NCI-H226 (cell line): ENCODE measurements around the gene MALRD1.
A peak's percentile ranks its signal among the peaks of the same experiment; 100 is the strongest.
"Not testable (repeated sequence)": the region's sequence is repeated elsewhere in the genome, so short reads cannot be mapped to it uniquely, and the experiment has no call there.

Experiments
- DNase-seq: peaks from one replicate; pipeline ENCODE4 v3.0.0-alpha.2; 2015

Gene MALRD1

DNA sequence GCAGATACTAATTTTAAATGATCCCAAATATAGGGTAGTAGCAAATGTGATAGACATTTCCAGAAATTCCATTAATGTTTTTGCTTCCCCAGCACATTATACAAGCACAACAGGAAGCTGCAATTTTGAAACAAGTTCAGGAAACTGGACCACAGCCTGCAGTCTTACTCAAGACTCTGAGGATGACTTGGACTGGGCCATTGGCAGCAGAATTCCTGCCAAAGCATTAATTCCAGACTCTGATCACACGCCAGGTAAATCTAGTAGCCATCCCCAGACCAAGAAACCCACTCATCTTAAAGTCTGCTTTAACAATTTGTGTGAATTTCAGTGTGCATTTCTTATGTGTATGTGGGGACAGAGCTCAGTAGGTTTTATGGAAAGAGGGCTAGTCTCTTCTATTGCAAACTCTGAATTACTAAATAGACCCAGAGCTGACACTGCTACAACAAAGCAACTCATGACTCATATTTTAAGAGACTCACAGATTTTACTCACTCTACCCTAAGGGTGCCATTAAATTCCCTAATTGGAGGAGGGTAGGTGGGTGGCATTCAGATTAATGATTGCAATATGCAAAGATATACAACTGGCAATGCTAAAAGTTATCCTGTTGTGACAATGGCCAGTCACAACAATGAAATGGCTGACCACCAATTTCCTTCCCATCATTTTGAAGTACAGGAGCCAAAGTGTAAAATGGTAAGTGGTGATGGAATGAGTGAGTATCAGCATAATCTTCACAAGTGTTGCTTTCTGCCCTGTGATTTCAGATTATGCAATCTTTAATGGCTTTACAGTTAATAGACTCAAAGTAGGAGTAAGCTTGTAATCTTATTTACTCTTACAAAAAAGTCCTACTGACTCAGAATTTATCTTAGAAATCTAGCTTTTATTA, 450.0 kb downstream of the MALRD1 start:
- peak; percentile 38 for DNase-seq

DNA sequence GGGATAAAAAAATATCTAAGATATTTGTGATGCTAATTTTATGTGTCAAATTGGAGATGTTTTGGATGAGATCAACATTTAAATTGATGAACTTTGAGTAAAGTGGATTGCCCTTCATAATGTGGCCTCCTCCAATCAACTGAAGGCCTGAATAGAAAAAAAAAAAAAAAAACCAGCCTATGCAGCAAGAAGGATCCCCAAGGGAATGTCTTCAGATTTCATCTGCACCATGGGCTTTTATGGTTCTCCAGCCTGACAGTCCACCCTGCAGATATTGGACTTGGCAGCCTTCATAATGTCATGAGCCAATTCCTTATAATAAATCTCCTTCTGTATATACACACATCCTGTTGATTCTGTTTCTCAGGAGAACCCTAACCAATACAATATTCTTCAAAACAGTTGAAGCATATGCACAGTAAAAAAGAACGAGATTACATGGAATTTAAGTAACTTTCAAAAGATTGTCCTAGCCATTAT, 450.7 kb downstream of the MALRD1 start:
- DNase-seq: no peak

DNA sequence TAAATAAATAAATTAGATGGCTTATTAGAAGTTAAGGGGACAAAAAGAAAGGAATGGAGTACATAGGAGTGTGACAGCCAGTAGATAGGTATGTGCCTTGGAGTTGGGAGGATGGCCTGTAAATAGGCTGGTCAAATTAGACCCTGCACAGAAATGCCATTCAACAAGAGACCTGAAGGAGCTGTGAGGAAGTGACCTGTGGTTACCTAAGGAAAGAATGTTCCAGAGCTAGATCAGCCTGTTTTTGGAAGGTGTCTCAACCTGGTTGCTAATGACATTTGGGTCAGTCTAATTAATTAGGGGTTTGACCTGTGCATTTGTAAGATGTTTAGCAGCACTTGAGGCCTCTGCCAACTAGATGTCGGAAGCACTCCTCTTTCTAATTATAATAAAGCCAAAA, 452.4 kb downstream of the MALRD1 start:
- no peak for DNase-seq

DNA sequence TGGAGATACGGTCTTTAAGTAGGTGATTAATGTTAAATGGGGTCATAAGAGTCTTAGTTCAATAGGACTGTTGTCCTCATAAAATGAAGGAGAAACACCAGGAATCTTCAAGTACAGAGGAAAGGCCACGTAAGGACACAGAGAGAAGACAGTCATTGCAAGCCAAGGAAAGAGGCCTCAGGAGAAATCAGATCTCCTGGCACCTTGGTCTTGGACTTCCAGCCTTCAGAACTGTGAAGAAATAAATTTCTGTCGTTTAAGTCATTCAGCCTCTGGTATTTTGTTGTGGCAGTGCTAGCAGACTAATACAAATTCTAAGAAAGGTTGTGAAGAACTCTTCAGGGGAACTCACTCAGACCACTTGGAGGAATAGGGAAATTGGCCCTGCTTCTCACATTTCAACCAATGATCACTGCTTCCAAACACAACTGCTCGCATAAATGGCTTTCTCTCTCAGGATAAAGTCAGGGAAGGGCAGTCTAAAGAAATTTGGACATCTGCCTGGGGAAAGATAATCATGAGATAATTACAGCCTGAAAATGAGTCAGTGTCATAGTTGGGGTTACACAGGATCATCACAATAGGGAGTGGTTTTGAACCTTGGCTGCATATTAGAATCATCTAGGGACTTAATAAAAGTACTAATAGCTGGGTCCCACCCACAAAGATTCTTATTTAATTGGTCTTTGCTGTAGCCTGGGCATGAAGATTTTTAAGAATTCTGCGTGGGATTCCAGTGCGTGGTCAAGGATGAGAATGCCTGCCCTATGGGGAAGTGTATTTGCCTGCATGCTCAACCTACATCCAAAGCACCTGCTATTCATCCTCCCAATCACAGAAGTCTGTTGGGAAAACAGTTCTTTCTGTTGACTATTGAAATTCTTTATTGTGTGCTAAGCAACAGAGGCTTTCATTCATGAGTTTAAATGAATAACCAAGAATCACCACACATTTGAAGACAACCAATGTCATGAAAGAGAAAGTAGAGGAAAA, 457.0 kb downstream of the MALRD1 start:
- no peak for DNase-seq

DNA sequence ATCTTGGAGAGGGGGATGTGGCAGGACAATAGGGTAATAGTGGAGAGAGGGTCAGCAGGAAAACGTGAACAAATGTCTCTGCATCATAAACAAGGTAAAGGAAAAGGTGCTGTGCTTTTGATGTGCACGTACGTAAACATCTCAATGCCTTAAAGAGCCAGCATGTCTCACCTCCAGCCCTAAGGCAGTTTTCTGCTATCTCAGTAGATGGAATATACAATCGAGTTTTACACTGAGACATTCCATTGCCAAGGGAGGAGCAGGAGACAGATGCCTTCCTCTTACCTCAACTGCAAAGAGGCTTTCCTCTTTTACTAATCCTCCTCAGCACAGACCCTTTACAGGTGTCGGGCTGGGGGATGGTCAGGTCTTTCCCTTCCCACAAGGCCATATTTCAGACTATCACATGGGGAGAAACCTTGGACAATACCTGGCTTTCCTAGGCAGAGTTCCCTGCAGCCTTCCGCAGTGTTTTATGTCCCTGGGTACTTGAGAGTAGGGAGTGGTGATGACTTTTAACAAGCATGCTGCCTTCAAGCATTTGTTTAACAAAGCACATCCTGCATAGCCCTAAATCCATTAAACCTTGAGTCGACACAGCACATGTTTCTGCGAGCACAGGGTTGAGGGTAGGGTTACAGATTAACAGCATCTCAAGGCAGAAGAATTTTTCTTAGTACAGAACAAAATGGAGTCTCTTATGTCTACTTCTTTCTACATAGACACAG, 461.6 kb downstream of the MALRD1 start:
- DNase-seq: not testable (repeated sequence)

DNA sequence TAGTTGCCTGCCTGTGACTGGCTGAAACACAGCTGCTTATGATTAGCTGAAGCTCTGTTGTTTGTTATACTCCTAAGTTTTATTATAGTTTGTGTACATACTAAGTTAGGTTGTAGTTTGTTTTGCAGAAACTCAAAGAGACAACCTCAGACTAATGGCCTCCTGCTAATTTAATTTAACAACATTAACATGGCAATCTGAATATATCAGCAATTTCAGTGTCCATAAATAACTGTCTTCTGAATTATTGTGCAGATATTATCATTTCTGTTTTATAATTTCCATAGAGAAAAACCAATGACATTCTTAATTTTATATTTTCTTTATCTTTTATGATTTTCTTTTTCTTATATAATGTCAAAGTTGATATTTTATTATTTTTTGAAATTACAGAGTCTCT, 469.5 kb downstream of the MALRD1 start:
- DNase-seq: no peak

DNA sequence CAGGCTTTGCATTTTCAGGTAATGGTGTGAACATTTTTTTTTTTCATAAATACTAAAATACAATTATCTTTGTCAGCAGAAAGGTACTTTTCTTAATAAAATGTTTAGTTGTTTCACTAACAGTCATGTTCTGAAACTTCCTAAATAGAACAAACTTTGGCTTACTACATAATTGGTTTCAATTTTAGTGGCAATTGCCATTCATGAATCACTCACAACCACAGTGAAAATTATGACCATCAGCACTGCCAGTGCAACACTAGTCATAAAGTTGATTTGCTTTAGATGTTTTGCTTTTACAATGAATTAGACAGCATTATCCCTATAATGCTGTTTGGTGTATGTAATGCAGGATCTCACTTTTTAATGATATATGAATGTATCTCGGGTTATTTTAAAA, 470.0 kb downstream of the MALRD1 start:
- no peak for DNase-seq

DNA sequence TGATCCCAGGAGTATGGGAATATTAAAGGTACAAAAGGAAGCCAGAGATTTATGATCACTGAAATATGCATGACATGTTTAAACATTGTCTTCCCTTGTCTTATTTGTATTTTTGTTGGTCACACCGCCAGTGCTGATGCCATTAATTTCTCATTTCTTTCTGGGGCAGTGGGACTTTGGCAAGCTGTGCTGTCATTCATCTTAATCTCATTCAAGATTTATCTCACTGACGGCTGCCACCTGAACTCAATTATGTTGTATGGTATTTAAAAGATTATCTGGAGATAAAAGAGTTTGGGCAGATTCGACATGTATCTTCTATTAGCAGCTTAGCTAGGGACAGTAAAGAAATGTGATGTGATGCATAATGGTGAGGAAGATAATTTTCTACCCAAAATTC, 482.7 kb downstream of the MALRD1 start:
- DNase-seq: no peak

DNA sequence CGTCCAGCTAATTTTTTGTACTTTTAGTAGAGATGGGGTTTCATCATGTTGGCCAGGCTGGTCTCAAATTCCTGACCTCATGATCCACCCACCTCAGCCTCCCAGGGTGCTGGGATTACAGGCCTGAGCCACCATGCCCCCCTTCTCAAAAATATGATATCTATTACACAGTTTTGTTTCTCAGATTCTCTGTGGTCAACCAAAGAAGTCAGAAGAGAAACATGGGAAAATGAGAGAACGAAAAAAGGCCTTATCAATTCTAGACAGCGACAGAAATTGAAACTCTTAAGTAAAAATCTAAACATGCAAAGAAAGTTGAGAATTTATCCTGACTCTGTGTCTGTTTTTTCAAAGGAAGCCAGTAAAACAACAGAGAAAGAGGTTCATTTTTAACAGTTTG, 483.8 kb downstream of the MALRD1 start:
- no peak for DNase-seq

DNA sequence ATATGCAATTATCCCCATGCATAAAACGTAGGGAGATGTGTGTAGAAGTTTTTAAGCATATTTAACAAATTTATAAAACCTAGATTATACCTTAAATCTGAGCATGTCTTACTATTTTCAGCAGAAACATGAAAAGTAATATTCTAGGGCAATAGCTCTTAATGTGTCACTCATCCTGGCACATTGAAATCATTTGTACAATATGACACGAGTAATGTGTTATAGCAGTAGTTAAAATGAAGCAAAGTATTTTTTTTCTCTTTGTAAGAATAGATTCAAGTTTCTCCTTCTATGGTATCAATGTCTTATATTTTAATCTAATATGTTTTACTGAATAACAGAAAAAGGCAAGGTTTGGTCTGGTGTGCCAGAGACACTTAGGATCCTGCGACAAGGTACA, 492.7 kb downstream of the MALRD1 start:
- DNase-seq: no peak

DNA sequence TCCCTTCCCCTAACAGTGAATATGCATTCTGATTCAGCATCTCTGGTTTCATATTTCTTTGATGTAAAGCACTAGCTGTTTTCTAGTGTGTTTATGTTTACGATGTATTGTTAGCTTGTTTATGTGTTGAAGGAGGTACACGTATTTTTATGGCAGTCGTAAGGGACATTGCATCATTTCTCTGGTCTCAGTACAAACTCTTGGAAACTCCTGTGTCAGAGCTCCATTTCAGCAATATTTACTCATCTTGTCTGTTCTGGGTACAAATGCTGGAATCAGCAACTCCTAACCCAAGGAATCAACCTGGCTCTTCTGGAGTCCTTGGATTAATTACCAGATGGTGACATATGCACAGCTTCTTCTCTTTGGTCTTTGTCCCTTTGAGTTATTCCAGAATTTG, 497.6 kb downstream of the MALRD1 start:
- no peak for DNase-seq

DNA sequence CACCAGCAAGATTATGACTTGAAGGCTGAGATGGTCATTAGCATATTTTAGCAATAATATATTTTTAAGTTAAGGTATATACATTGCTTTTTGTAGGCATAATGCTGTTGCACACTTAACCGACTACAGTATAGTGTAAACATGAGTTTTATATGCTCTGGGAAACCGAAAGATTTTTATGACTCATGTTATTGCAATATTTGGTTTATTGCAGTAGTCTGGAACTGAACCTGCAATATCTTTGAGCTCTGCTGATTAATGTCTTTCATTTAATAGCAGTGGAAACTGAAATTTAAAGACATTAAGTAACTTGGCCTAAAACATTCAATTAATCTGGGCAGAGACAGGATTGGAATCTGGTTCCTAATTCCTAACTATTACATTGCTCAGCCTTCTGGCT, 500.9 kb downstream of the MALRD1 start:
- no peak for DNase-seq

DNA sequence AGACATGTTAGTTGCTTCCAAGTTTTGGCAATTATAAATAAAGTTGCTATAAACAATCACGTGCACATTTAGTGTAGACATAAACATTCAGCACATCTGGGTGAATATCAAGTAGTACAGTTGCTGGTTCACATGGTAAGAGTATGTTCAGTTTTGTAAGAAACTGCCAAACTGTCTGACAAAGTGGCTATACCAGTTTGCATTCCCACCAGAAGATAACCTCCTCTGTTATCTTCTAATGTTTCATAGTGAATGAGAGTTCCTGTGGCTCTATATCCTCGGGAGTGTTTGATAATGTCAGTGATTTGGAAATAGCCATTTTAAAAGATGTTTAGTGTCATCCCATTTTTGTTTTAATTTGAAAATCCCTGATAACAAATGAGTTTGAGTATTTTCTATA, 508.1 kb downstream of the MALRD1 start:
- DNase-seq: no peak

DNA sequence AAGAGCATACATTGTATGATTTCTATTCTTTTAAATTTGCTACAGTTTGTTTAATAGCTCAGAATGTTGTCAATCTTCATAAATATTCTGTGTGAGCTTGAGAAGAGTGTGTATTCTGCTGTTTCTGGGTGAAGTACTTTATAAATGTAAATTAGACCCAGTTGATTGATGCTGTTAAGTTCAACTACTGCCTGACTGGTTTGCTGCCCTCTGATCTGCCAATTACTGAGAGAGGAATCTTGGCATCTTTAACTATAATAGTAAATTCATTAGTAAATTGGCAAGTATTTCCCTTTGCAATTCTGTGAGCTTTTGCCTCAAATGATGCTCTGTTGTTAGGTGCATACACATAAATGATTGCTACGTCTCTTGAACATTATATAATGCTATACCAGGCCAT, 512.6 kb downstream of the MALRD1 start:
- DNase-seq: no peak

DNA sequence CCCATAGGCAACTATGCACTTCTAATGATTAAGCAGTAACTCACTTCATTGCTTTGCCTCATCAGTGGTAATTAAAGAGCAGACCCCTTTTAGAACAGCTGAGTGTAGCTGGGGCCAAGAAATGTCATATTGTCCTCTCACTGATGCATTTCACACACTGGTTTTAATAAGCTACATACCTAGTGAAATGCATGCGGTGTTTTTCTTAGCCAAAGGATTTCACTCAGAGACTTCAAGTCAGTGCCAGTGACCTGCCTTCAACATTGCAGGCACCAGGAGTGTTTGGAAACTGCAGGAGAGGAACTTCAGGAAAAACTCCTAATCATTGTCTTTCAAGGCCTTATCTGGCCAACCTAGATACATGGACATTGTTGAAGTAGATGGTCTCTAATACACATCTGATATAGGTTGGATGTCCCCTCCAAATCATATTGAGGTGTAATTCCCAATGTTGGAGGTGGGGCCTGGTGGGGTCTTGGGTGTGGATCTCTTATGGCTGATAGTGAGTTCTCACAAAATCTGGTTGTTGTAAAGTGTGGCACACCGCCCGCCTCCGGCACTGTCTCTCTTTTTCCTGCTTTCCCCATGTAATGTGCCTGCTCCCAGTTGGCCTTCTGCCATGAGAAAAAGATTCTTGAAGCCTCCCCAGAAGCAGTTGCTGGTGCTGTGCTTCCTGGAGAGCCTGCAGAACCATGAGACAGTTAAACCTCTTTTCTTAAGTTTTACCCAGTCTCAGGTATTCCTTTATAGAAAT, 515.0 kb downstream of the MALRD1 start:
- DNase-seq: no peak

DNA sequence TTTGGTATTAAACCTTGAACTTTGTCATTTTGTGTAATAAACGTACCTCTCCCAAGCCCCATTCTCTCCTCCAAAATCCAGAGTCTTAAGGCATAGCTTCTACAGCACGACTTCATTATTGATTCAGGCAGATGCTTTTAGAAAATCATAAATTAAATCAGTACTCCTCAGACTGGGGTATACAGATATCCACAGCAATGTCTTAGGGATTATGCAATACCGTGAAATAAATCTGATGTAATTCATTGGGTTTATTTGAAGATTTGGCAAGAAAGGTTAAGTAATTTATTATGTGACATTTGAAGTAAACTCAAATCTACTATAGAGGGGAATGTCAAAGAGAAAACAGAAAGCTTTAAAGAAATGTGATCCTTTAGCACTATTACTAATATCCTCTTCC, 521.5 kb downstream of the MALRD1 start:
- no peak for DNase-seq

DNA sequence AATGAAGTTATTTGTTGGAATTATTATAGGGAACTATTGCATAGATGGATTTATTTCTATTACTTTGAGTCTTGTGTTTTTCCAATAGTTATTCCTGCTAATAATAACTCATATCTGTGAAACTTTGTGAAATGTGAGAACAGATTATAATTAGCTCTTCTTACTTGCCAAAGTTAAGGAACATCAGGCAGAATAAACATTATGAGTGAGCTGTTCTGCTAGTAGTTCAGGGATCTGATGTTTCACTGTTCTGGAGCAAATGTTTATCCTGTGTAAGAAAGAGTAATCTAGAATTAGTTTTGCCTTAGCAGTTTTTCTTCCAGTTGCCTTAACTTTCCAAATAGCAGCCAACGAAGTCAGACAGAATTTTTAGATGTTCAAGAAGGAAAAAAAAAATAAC, 522.4 kb downstream of the MALRD1 start:
- DNase-seq: no peak

DNA sequence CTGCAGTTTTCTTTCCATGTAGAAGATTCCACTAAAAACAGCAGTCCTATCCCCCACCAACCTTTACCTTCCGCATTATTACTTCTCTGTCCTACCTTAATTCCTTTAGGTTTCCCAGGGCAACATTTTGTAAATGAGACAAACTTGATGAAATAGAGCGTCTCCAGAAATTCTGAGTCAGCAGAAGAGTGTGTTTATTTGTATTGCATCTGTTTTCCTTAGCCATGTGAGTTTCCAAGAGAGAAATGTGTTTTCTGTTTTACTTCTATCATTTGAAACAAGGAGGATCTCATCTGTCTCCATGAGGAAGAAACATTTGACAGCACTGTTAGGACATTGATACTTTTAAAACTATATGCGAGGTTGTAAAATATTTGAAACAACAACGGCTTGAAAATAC, 523.5 kb downstream of the MALRD1 start:
- no peak for DNase-seq

DNA sequence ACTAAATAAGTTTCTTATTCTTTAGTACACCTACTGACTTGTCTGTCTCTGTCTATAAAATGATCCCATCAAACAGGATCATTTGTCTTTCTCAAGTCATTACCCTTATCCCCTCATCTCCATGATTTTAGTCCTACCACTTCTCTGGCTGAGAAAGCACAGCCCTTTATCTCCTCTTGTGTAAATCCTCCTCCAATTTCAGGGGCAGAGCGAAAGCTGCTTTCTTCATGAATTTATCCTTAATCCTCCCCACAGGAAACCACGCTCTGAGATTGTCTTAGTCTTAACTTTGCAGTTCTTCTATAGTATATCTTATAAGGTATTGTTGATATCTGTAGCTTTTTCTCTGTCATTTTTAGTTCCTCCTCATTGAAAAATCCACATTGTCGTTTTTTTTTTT, 528.0 kb downstream of the MALRD1 start:
- no peak for DNase-seq

DNA sequence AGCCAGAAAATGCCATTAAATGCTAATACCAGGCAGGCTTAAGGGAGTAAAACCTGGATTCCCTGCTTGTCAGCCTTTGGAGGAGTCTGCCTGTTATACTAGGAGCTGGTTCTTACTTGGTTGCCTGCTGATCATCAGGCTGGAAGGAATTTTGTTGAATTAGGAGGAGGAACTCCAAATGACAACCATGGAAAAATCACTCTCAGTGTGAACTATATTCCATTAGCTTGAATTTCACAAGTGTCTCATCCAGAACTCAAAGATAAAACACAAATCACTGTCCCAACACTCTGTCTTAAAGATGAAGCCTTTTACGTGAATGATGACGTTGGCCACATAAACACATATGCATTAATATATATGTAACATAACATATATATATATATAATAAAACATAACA, 528.8 kb downstream of the MALRD1 start:
- no peak for DNase-seq

DNA sequence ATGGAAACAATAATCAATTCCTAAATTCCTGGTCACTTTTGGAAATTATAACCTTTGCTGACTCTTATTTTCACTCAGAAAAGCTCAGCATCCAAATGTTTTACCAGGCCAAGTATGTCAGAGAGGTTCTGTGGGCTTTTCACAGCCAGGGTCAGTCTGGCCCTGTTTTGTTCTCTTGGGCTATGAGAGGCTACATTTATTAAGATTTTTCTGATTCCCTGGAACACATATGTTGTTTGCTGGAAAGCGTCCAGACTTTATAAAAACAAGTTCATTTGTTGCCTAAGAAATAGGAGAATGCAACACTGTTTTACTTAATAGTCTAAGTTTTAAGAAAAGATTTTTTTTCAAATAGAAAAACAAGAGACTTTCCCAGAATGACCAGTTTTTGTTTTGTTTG, 529.2 kb downstream of the MALRD1 start:
- no peak for DNase-seq

DNA sequence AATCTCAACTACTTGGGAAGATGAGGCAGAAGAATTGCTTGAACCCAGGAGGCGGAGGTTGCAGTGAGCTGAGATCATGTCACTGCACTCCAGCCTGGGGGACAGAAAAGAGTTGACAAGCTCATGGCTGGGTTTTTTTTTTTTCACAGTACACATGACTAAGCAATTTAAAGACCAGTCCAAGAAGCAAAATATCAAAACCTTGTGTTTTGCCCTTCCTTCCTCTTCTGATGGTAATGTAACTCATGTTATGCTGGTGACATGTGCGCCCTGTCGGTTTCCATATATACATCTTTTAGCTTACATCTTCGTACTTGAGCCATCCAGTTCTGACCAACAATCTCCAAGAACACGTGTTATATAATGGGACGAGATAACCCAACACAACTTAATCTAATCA, 530.0 kb downstream of the MALRD1 start:
- no peak for DNase-seq
